Endothelial cell (in vitro differentiated cells): Measurements from ENCODE around the gene DDN. TPM values are rescaled to one million over a fixed set of nuclear protein-coding genes. Genes with fewer than 3 reads are reported as not detected.

ENCODE experiments used
- DNase-seq: peaks from one replicate; pipeline ENCODE4 v3.0.0; 2021; ENCODE audit warnings: low spot score
- H3K27ac Mint-ChIP-seq: one replicate; pipeline ENCODE4 v1.8.0; 2021; ENCODE audit warnings: mixed read lengths, inconsistent platforms; ENCODE audit not compliant: unreplicated experiment
- H3K27me3 Mint-ChIP-seq: one replicate; pipeline ENCODE4 v1.8.0; 2021; ENCODE audit warnings: mild to moderate bottlenecking, moderate library complexity, mixed read lengths, inconsistent platforms; ENCODE audit not compliant: unreplicated experiment
- H3K36me3 Mint-ChIP-seq: one replicate; pipeline ENCODE4 v1.8.0; 2021; ENCODE audit warnings: mild to moderate bottlenecking, low read depth, mixed read lengths, inconsistent platforms; ENCODE audit not compliant: unreplicated experiment
- H3K4me1 Mint-ChIP-seq: one replicate; pipeline ENCODE4 v1.8.0; 2021; ENCODE audit warnings: mild to moderate bottlenecking, mixed read lengths, inconsistent platforms; ENCODE audit not compliant: unreplicated experiment
- H3K4me3 Mint-ChIP-seq: one replicate; pipeline ENCODE4 v1.8.0; 2021; ENCODE audit warnings: mild to moderate bottlenecking, mixed read lengths, inconsistent platforms; ENCODE audit not compliant: unreplicated experiment
- H3K9me3 Mint-ChIP-seq: one replicate; pipeline ENCODE4 v1.8.0; 2021; ENCODE audit warnings: mixed read lengths, inconsistent platforms; ENCODE audit not compliant: unreplicated experiment
- total RNA-seq: library from RNA; stranded (reverse); fragmentation: NEBNext Ultra II Directional; extraction: Animal tissue kit (Norgen Biotek cat#: 25700); gene quantifications from one replicate; pipeline ENCODE4 v1.2.1, GENCODE V29; 2021; ENCODE audit not compliant: unreplicated experiment
- TF ChIP-seq, protein P1 (sequence below): fragments of 200-600 bp; sonication (generic); IDR thresholded peaks from one replicate; pipeline ENCODE4 v1.5.0; 2021; ENCODE audit warnings: antibody characterized with exemption; ENCODE audit not compliant: unreplicated experiment

Gene DDN
- total RNA-seq, 1 donor from 2014 or later: 0.10 TPM

DNA sequence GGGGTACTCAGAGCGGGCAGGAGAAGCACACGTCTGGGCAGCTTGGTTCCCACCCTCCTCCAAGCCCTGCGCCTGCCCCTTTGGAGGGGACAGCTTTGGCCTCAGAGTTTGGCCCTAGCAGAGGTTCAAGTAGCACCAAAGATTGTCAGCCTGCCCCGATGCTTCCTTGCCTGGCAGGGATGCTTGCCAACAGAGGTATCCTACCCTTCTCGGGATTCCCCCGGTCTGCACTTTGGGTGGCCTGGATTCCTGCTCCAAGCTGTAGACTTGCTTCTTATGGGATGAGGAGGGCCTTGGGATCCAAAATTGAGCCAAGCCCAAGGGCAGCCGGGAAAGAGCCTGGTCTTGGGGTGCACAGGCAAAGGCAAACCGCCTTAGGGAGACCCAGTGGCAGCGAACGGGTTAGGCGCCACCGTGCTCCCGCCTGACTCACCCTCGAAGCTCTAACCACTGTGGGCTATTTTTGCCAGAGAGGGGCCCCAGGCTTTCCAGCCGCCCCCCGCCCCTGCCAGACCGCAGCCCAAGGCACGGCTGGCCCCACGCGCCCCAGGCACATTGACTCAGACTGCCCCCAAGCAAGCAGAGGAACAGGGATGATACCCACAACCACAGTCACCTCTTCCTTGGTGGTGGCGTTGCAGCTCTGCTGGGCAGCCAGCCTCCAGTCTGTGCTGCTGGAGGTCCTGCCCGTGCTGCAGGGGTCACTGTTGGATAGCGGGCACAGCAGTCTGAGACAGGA, 26.8 kb downstream of the DDN start:
- H3K36me3 Mint-ChIP-seq: peaks cover 15% of the 10 kb centered on the region
- peaks cover 14% of the 10 kb centered on the region for H3K4me1 Mint-ChIP-seq
- H3K9me3 Mint-ChIP-seq: no peaks in the 10 kb centered on the region
- no peak for DNase-seq
- peaks cover 52% of the 10 kb centered on the region for H3K27me3 Mint-ChIP-seq
- TF ChIP-seq, protein P1, sequence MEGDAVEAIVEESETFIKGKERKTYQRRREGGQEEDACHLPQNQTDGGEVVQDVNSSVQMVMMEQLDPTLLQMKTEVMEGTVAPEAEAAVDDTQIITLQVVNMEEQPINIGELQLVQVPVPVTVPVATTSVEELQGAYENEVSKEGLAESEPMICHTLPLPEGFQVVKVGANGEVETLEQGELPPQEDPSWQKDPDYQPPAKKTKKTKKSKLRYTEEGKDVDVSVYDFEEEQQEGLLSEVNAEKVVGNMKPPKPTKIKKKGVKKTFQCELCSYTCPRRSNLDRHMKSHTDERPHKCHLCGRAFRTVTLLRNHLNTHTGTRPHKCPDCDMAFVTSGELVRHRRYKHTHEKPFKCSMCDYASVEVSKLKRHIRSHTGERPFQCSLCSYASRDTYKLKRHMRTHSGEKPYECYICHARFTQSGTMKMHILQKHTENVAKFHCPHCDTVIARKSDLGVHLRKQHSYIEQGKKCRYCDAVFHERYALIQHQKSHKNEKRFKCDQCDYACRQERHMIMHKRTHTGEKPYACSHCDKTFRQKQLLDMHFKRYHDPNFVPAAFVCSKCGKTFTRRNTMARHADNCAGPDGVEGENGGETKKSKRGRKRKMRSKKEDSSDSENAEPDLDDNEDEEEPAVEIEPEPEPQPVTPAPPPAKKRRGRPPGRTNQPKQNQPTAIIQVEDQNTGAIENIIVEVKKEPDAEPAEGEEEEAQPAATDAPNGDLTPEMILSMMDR: no peak
- no peak overlapping the region for H3K4me3 Mint-ChIP-seq
- H3K27ac Mint-ChIP-seq: no peak overlapping the region

DNA sequence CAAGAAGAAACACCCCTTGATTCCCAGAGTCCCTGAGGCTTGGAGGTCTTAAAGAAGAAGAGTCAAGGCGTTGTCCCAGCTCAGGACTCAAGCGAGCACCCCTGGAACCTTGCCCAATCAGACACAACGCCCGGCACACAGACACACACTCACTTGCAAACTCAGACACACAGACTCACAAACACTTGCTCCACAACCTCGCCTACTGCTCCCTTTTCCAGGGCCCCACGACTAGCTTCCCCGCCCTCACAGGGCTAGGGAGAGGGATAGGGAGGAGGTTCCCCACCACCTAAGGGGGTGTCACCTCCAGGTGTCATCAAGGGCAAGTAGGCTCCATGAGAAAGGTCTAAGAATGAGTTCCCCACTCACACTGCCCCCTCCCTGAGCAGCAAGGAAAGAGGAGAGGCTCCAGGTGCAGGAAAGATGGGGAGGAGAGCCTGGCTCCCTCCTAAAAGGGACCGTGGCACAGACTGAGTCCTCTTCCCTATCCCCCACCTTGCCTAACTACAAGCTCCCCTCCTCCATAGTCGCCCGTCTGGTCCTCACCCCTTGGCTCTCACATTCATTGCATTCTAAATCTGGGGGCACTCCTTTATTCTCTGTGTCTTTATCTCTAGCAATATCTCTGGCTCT, 28.4 kb downstream of the DDN start:
- DNase-seq: no peak
- no peak overlapping the region for H3K27ac Mint-ChIP-seq
- H3K27me3 Mint-ChIP-seq: peaks cover 39% of the 10 kb centered on the region

DNA sequence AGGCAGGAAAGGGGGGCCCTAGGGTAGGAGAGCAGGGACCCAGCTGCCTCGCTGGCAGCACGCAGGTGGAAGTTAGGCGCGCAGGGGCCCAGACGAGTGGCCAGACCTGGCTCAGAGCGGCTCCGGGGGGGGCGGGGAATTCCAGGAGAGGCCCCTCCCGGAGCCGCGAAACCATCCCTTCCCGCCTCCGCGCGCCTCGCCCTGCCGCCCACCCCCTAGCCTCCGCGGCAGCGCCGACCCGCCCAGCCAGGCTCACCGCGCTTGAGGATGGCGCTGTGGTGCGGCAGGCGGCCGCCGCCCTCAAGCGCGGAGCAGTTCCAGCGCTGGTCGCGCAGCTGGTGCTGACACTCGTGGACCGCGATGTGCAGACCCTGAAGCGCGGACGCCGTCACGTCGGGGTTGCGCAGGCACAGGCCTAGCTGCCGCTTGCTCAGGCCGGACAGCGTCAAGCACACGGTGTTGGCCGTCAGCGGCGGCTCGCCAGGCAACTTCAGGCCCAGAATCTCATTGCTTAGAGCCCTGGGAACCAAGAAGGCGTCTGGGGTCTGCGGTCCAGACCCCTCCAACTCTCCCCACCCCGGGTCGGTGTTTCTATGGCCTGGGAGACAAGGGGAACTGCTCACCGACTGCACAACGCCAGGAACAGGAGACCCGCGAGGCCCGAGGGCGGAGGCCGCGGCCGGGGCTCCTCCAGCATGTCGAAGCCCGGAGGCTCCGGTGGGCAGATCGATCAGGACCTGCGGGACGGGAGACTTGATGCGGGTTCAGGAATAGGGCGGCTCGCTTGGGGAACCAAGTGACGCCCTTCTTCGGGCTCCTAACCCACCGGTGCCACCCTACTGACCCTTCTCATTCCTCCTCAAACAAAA, 29.1 kb downstream of the DDN start:
- Mint-ChIP-seq H3K9me3 (no peaks in the 10 kb centered on the region), H3K36me3 (peaks cover 8% of the 10 kb centered on the region), H3K27ac (no peak overlapping the region), H3K4me3 (no peak overlapping the region), H3K27me3 (peaks cover 36% of the 10 kb centered on the region), H3K4me1 (peaks cover 17% of the 10 kb centered on the region)
- no peak for DNase-seq
- TF ChIP-seq, protein P1: no peak

More for the DNA sequence above, 28.4 kb downstream of the DDN start:
- Mint-ChIP-seq H3K36me3 (peaks cover 8% of the 10 kb centered on the region), H3K4me3 (peak overlapping the region; percentile 66), H3K9me3 (no peaks in the 10 kb centered on the region), H3K4me1 (peaks cover 12% of the 10 kb centered on the region)
- TF ChIP-seq, protein P1: no peak

DNA sequence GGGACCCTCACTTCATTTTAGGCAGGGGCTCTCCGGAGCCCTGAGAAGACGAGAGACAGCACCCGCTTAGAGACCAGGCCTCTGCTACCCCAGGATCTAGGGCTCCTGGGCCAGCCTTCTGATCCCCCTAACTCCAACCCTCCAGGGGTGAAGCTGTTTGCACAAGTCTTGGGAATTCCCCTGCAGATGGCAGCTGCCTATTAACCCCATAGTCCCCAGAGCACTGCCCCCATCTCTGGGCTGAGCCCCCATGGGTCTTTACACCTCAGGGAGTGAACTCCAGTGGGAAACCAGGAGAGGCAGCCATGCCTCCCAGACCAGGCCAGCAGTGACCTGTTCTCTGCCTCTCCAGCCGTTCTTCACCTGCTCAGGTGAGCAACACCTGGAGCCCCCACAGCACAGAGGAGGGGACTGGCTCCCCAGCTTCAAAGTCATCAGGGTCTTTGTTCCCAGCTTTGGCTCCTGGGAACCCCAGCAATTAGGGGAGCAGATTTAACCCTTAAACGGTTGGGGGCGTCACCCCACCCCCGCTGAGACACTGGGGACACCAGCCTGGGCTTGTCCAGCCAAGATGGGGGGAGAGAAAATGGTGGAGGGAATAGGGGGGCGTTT, 29.9 kb downstream of the DDN start:
- H3K27me3 Mint-ChIP-seq: peaks cover 29% of the 10 kb centered on the region
- H3K4me3 Mint-ChIP-seq: no peak overlapping the region
- peaks cover 20% of the 10 kb centered on the region for H3K4me1 Mint-ChIP-seq
- H3K9me3 Mint-ChIP-seq: no peaks in the 10 kb centered on the region
- H3K36me3 Mint-ChIP-seq: peaks cover 8% of the 10 kb centered on the region
- no peak for DNase-seq
- TF ChIP-seq, protein P1: no peak
- no peak overlapping the region for H3K27ac Mint-ChIP-seq
